ENCODE data around the gene BCL2.

The BCL2 gene

GRCh38 chr18:63132819-63133200 is 186.8 kb downstream of the BCL2 start:
- H3K4me3 ChIP-seq (ENCODE audit: low read depth, low read length), result no peak overlapping the region
- no peak for TF ChIP-seq CTCF (IDR thresholded peaks at IDR 0.05; ENCODE audit: insufficient read depth, low read length, missing control alignments)
- CTCF ChIA-PET, result interaction anchor here (0.8 to 9.8 kb wide), 18 partner anchors 9 to 310 kb away, joined by 3 to 287 read pairs (median 11); partner anchors contain the start of gene BCL2
- DNase-seq (ENCODE audit: low read depth, low spot score), result no peak
- POLR2A ChIA-PET, result no interaction called here

GRCh38 chr18:63131959-63132818 is 187.4 kb downstream of the BCL2 start:
- POLR2A ChIA-PET, result no interaction called here
- DNase-seq (ENCODE audit: low read depth, low spot score), result no peak
- no peak overlapping the region for H3K4me3 ChIP-seq (ENCODE audit: low read depth, low read length)
- no peak for TF ChIP-seq CTCF (IDR thresholded peaks at IDR 0.05; ENCODE audit: insufficient read depth, low read length, missing control alignments)
- CTCF ChIA-PET, result interaction anchor here (0.6 to 9.8 kb wide), 29 partner anchors 8 to 310 kb away, joined by 3 to 287 read pairs (median 6); partner anchors contain the start of gene BCL2

GRCh38 chr18:63131106-63131958 is 188.2 kb downstream of the BCL2 start:
- TF ChIP-seq CTCF (IDR thresholded peaks at IDR 0.05; ENCODE audit: insufficient read depth, low read length, missing control alignments), result peak; percentile 49
- no peak overlapping the region for H3K4me3 ChIP-seq (ENCODE audit: low read depth, low read length)
- no peak for DNase-seq (ENCODE audit: low read depth, low spot score)
- ChIA-PET POLR2A (no interaction called here), CTCF (interaction anchor here (0.6 to 9.8 kb wide), 33 partner anchors 8 to 313 kb away, joined by 3 to 287 read pairs (median 6); partner anchors contain the start of gene BCL2)

- CTCF ChIA-PET, result interaction anchor here (1.2 to 9.8 kb wide), 10 partner anchors 10 to 314 kb away, joined by 3 to 287 read pairs (median 8); no protein-coding TSS in a partner anchor
- POLR2A ChIA-PET, result no interaction called here
- no peak for DNase-seq (ENCODE audit: low read depth, low spot score)
- TF ChIP-seq CTCF (IDR thresholded peaks at IDR 0.05; ENCODE audit: insufficient read depth, low read length, missing control alignments), result no peak
- H3K4me3 ChIP-seq (ENCODE audit: low read depth, low read length), result no peak overlapping the region
These were observed 189.4 kb downstream of the BCL2 start for GRCh38 chr18:63130176-63130575.

- POLR2A ChIA-PET, result no interaction called here
- DNase-seq (ENCODE audit: low read depth, low spot score), result no peak
- CTCF ChIA-PET, result interaction anchor here (0.9 to 9.8 kb wide), 10 partner anchors 8 to 313 kb away, joined by 3 to 287 read pairs (median 6); partner anchors contain the start of gene BCL2
- TF ChIP-seq CTCF (IDR thresholded peaks at IDR 0.05; ENCODE audit: insufficient read depth, low read length, missing control alignments), result no peak
- H3K4me3 ChIP-seq (ENCODE audit: low read depth, low read length), result no peak overlapping the region
These were observed 191.2 kb downstream of the BCL2 start for GRCh38 chr18:63128237-63128974.

Measured in AG04449 (cell line).